ACC112 (cell line): ENCODE results near the gene HIP1.
"Not testable (repeated sequence)": the region's sequence is repeated elsewhere in the genome, so short reads cannot be mapped to it uniquely, and the experiment has no call there.

Experiments used
- H2AFZ ChIP-seq: fragments of 200-600 bp; sonication (generic); one replicate; pipeline ENCODE4 v1.6.0; 2017; ENCODE audit warnings: antibody characterized with exemption, low read length; ENCODE audit not compliant: unreplicated experiment
- H3K27ac ChIP-seq: fragments of 200-600 bp; sonication (generic); 2 replicates; pipeline ENCODE4 v1.5.1; 2014; ENCODE audit warnings: low read depth, mild to moderate bottlenecking, antibody characterized with exemption, low read length, moderate library complexity
- H3K27me3 ChIP-seq: fragments of 200-600 bp; sonication (generic); 2 replicates; pipeline ENCODE4 v1.6.1; 2014; ENCODE audit warnings: mild to moderate bottlenecking, antibody characterized with exemption, low read length, moderate library complexity, mixed read lengths; ENCODE audit not compliant: insufficient read depth
- H3K36me3 ChIP-seq: fragments of 200-600 bp; sonication (generic); 2 replicates; pipeline ENCODE4 v1.6.1; 2016; ENCODE audit warnings: mild to moderate bottlenecking, antibody characterized with exemption, low read length, moderate library complexity, mixed read lengths; ENCODE audit not compliant: insufficient read depth
- H3K4me1 ChIP-seq: fragments of 200-600 bp; sonication (generic); one replicate; pipeline ENCODE4 v1.6.1; 2016; ENCODE audit warnings: low read length, mixed read lengths; ENCODE audit not compliant: insufficient read depth, unreplicated experiment, control insufficient read depth
- H3K4me3 ChIP-seq: fragments of 200-600 bp; sonication (generic); 2 replicates; pipeline ENCODE4 v1.5.1; 2014; ENCODE audit warnings: mild to moderate bottlenecking, low read depth, low read length
- H3K79me2 ChIP-seq: fragments of 200-600 bp; sonication (generic); one replicate; pipeline ENCODE4 v1.6.0; 2016; ENCODE audit warnings: low read length; ENCODE audit not compliant: control insufficient read depth, unreplicated experiment, insufficient read depth

HIP1 gene

GRCh38 chr7:75762350-75762917 is 23.7 kb upstream of the HIP1 start:
- Histone ChIP-seq H3K27ac (no peak overlapping the region), H3K36me3 (no peaks in the 10 kb centered on the region), H3K4me3 (no peak overlapping the region), H3K27me3 (no peaks in the 10 kb centered on the region), H2AFZ (no peak overlapping the region), H3K79me2 (no peaks in the 10 kb centered on the region), H3K4me1 (no peaks in the 10 kb centered on the region)

GRCh38 chr7:75761801-75762200 is 23.1 kb upstream of the HIP1 start:
- H2AFZ ChIP-seq, H3K4me3 ChIP-seq, H3K79me2 ChIP-seq, H3K4me1 ChIP-seq, H3K36me3 ChIP-seq, H3K27me3 ChIP-seq, H3K27ac ChIP-seq: not testable (repeated sequence)

- no peaks in the 10 kb centered on the region for H3K4me1 ChIP-seq
- no peak overlapping the region for H3K4me3 ChIP-seq
Measured at GRCh38 chr7:75758491-75758890, 19.8 kb upstream of the HIP1 start.

GRCh38 chr7:75757860-75758259 is 19.1 kb upstream of the HIP1 start:
- Histone ChIP-seq H2AFZ (no peak overlapping the region), H3K27me3 (no peaks in the 10 kb centered on the region), H3K4me1 (no peaks in the 10 kb centered on the region), H3K36me3 (no peaks in the 10 kb centered on the region), H3K4me3 (no peak overlapping the region), H3K79me2 (no peaks in the 10 kb centered on the region), H3K27ac (no peak overlapping the region)

More at GRCh38 chr7:75758491-75758890, 19.8 kb upstream of the HIP1 start:
- H3K79me2 ChIP-seq, result no peaks in the 10 kb centered on the region
- no peak overlapping the region for H2AFZ ChIP-seq
- H3K27ac ChIP-seq, result no peak overlapping the region
- no peaks in the 10 kb centered on the region for H3K27me3 ChIP-seq
- no peaks in the 10 kb centered on the region for H3K36me3 ChIP-seq

- H3K4me1 ChIP-seq, result no peaks in the 10 kb centered on the region
- no peaks in the 10 kb centered on the region for H3K27me3 ChIP-seq
- no peak overlapping the region for H2AFZ ChIP-seq
- no peak overlapping the region for H3K4me3 ChIP-seq
- no peaks in the 10 kb centered on the region for H3K79me2 ChIP-seq
- H3K36me3 ChIP-seq, result no peaks in the 10 kb centered on the region
- H3K27ac ChIP-seq, result no peak overlapping the region
Measured at GRCh38 chr7:75756991-75757676, 18.4 kb upstream of the HIP1 start.

- Histone ChIP-seq H3K4me3 (no peak overlapping the region), H3K27ac (no peak overlapping the region), H2AFZ (no peak overlapping the region), H3K4me1 (no peaks in the 10 kb centered on the region), H3K79me2 (no peaks in the 10 kb centered on the region), H3K27me3 (no peaks in the 10 kb centered on the region), H3K36me3 (no peaks in the 10 kb centered on the region)
Measured at GRCh38 chr7:75756206-75756990, 17.7 kb upstream of the HIP1 start.

- peaks cover 3% of the 10 kb centered on the region for H3K4me1 ChIP-seq
Measured at GRCh38 chr7:75743455-75743859, 4.7 kb upstream of the HIP1 start.

GRCh38 chr7:75740846-75741497 is 2.2 kb upstream of the HIP1 start:
- no peak overlapping the region for H3K4me3 ChIP-seq
- H3K27me3 ChIP-seq, result no peaks in the 10 kb centered on the region
- no peak overlapping the region for H3K27ac ChIP-seq
- H3K4me1 ChIP-seq, result peaks cover 3% of the 10 kb centered on the region
- no peaks in the 10 kb centered on the region for H3K36me3 ChIP-seq
- H3K79me2 ChIP-seq, result no peaks in the 10 kb centered on the region
- H2AFZ ChIP-seq, result no peak overlapping the region

More at GRCh38 chr7:75743455-75743859, 4.7 kb upstream of the HIP1 start:
- no peak overlapping the region for H2AFZ ChIP-seq
- no peaks in the 10 kb centered on the region for H3K36me3 ChIP-seq
- no peak overlapping the region for H3K4me3 ChIP-seq
- no peaks in the 10 kb centered on the region for H3K79me2 ChIP-seq
- H3K27me3 ChIP-seq, result no peaks in the 10 kb centered on the region
- H3K27ac ChIP-seq, result no peak overlapping the region

GRCh38 chr7:75739796-75740672 is 1.3 kb upstream of the HIP1 start:
- H3K4me1 ChIP-seq, result peaks cover 4% of the 10 kb centered on the region
- H3K27ac ChIP-seq, result peak overlapping the region; percentile 60
- peak overlapping the region; percentile 84 for H3K4me3 ChIP-seq

More at GRCh38 chr7:75739796-75740672, 1.3 kb upstream of the HIP1 start:
- H3K79me2 ChIP-seq, result peaks cover 1% of the 10 kb centered on the region
- H3K36me3 ChIP-seq, result no peaks in the 10 kb centered on the region
- peak overlapping the region; percentile 90 for H2AFZ ChIP-seq
- H3K27me3 ChIP-seq, result no peaks in the 10 kb centered on the region
